HepG2 (cell line): ENCODE results near the gene LCAT. TPM values are rescaled to one million over a fixed set of nuclear protein-coding genes. Genes with fewer than 3 reads are reported as not detected.

Experiments used
- BHLHE40 ChIP-seq: IDR thresholded peaks from 2 replicates; pipeline ENCODE4 v1.6.1; 2011; ENCODE audit warnings: low read length, improper control_type of control experiment
- ELF3 ChIP-seq: IDR thresholded peaks from 2 replicates; pipeline ENCODE4 v1.6.1; 2016; ENCODE audit warnings: missing genetic modification reagents, missing compliant biosample characterization
- GTF2F1 ChIP-seq: fragments of 150-350 bp; IDR thresholded peaks from 2 replicates; pipeline ENCODE4 v1.6.1; 2014; ENCODE audit warnings: low read length
- NFIC ChIP-seq: IDR thresholded peaks from 2 replicates; pipeline ENCODE4 v1.6.1; 2012; ENCODE audit warnings: mild to moderate bottlenecking, low read length, inconsistent platforms
- NONO ChIP-seq, 2 experiments: fragments of 450-650 bp in 1 of 2; sonication (generic) in 1 of 2; formaldehyde crosslinking in 1 of 2; IDR thresholded peaks in 1 of 2; conservative IDR thresholded peaks in 1 of 2; 2 replicates each; pipeline versions ENCODE4 v1.6.1 to v1.8.0; 2017 to 2022; ENCODE audit warnings: mild to moderate bottlenecking in 1 of 2, missing genetic modification reagents in 1 of 2, moderate library complexity in 1 of 2
- RAD51 ChIP-seq: fragments of 450-650 bp; IDR thresholded peaks from 2 replicates; pipeline ENCODE4 v1.6.1; 2016; ENCODE audit warnings: borderline replicate concordance
- ZFP90 ChIP-seq: sonication (generic); formaldehyde crosslinking; IDR thresholded peaks from 2 replicates; pipeline ENCODE4 v1.8.0; 2022; ENCODE audit warnings: missing genetic modification reagents, mild to moderate bottlenecking, inconsistent platforms, borderline replicate concordance
- ZNF589 ChIP-seq: sonication (generic); formaldehyde crosslinking; conservative IDR thresholded peaks from 2 replicates; pipeline ENCODE4 v1.8.0; 2022; ENCODE audit warnings: mild to moderate bottlenecking, moderate library complexity, missing genetic modification reagents
- polyA plus RNA-seq, 8 experiments: library from polyadenylated mRNA; depleted of rRNA in 3 of 8; stranded (reverse) in 7 of 8; unstranded in 1 of 8; fragments of >200 nt; fragmentation: Illumina TruSeq in 4 of 8; extraction: Trizol in 4 of 8; gene quantifications; 2 replicates each; pipeline versions ENCODE4 v1.2.1 to v1.2.3, GENCODE V29; 2011 to 2016; ENCODE audit warnings: low read depth in 4 of 8, missing spikeins in 1 of 8, mixed read lengths in 1 of 8; ENCODE audit not compliant: insufficient read depth in 1 of 8
- total RNA-seq, 5 experiments: library from RNA; depleted of rRNA; stranded (reverse); fragments of >200 nt; fragmentation: Illumina TruSeq; extraction: Trizol; gene quantifications; 2 replicates each; pipeline ENCODE4 v1.2.3, GENCODE V29; 2016; ENCODE audit warnings: low read depth in 1 of 5
- TF ChIP-seq, protein P1 (sequence below): sonication (generic); formaldehyde crosslinking; IDR thresholded peaks from 2 replicates; pipeline ENCODE4 v1.5.0; 2020; ENCODE audit warnings: missing genetic modification reagents, mild to moderate bottlenecking, borderline replicate concordance
- TF ChIP-seq, protein P2 (sequence below): sonication (generic); formaldehyde crosslinking; IDR thresholded peaks from 2 replicates; pipeline ENCODE4 v1.5.1; 2020; ENCODE audit warnings: mild to moderate bottlenecking, missing genetic modification reagents
- TF ChIP-seq, protein P3 (sequence below): sonication (generic); formaldehyde crosslinking; IDR thresholded peaks from 2 replicates; pipeline ENCODE4 v1.5.1; 2020; ENCODE audit warnings: mild to moderate bottlenecking, missing genetic modification reagents, moderate library complexity
- TF ChIP-seq, protein P4 (sequence below): sonication (generic); formaldehyde crosslinking; IDR thresholded peaks from 2 replicates; pipeline ENCODE4 v1.5.0; 2020; ENCODE audit warnings: missing genetic modification reagents
- TF ChIP-seq, protein P5 (sequence below): sonication (generic); formaldehyde crosslinking; conservative IDR thresholded peaks from 2 replicates; pipeline ENCODE4 v1.4.0; 2020; ENCODE audit warnings: missing genetic modification reagents
- TF ChIP-seq, protein P6 (sequence below): IDR thresholded peaks from 2 replicates; pipeline ENCODE4 v1.6.1; 2016; ENCODE audit warnings: missing compliant biosample characterization, missing genetic modification reagents, borderline replicate concordance
- TF ChIP-seq, protein P7 (sequence below): sonication (generic); formaldehyde crosslinking; IDR thresholded peaks from 2 replicates; pipeline ENCODE4 v1.4.0; 2020; ENCODE audit warnings: mild to moderate bottlenecking, missing genetic modification reagents

LCAT gene
- total and polyA plus RNA-seq, 2 of the 13 experiments (the other 11 are each of a cell fraction or from before 2014, with no cell fraction given), result 36.1 to 38.9 TPM

DNA sequence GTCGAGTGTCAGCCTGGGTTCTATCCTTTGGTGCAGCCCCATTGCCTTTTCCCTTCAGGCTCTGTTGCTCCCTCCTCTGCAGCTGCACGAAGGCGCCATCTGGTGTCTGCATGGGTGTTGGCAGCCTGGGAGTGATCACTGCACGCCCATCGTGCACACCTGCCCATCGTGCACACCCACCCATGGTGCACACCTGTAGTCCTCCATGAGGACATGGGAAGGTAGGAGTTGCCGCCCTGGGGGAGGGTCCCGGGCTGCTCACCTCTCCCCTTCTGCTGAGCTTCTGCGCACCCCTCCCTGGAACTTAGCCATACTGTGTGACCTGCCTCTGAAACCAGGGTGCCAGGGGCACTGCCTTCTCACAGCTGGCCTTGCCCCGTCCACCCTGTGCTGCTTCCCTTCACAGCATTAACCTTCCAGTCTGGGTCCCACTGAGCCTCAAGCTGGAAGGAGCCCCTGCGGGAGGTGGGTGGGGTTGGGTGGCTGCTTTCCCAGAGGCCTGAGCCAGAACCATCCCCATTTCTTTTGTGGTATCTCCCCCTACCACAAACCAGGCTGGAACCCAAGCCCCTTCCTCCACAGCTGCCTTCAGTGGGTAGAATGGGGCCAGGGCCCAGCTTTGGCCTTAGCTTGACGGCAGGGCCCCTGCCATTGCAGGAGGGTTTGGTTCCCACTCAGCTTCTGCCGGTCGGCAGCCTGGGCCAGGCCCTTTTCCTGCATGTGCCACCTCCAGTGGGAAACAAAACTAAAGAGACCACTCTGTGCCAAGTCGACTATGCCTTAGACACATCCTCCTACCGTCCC lies 15.2 kb downstream of the LCAT start (continued):
- TF ChIP-seq, protein P1, sequence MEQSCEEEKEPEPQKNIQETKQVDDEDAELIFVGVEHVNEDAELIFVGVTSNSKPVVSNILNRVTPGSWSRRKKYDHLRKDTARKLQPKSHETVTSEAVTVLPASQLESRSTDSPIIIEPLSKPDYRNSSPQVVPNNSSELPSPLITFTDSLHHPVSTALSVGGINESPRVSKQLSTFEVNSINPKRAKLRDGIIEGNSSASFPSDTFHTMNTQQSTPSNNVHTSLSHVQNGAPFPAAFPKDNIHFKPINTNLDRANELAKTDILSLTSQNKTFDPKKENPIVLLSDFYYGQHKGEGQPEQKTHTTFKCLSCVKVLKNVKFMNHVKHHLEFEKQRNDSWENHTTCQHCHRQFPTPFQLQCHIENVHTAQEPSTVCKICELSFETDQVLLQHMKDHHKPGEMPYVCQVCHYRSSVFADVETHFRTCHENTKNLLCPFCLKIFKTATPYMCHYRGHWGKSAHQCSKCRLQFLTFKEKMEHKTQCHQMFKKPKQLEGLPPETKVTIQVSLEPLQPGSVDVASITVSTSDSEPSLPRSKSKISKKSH, result 0 out of 2 replicates have a peak, but pooled peaks have one; percentile 47
- TF ChIP-seq BHLHE40, result no peak
- no peak for TF ChIP-seq RAD51
- TF ChIP-seq NFIC, result no peak
- TF ChIP-seq, protein P2, sequence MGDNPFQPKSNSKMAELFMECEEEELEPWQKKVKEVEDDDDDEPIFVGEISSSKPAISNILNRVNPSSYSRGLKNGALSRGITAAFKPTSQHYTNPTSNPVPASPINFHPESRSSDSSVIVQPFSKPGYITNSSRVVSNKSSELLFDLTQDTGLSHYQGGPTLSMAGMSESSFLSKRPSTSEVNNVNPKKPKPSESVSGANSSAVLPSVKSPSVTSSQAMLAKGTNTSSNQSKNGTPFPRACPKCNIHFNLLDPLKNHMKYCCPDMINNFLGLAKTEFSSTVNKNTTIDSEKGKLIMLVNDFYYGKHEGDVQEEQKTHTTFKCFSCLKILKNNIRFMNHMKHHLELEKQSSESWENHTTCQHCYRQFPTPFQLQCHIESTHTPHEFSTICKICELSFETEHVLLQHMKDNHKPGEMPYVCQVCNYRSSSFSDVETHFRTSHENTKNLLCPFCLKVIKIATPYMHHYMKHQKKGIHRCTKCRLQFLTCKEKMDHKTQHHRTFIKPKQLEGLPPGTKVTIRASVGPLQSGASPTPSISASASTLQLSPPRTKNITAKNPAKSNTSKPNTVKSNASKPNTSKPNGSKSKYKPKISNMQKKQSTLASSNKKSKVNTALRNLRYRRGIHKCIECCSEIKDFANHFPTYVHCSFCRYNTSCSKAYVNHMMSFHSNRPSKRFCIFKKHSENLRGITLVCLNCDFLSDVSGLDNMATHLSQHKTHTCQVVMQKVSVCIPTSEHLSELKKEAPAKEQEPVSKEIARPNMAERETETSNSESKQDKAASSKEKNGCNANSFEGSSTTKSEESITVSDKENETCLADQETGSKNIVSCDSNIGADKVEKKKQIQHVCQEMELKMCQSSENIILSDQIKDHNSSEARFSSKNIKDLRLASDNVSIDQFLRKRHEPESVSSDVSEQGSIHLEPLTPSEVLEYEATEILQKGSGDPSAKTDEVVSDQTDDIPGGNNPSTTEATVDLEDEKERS (CRISPR knock-in tag), result no peak
- TF ChIP-seq ELF3, result no peak
- TF ChIP-seq NONO (IDR thresholded peaks at IDR 0.05), result no peak
- TF ChIP-seq NONO (CRISPR knock-in tag; conservative IDR thresholded peaks at IDR 0.05), result peak; percentile 83
- TF ChIP-seq, protein P3, sequence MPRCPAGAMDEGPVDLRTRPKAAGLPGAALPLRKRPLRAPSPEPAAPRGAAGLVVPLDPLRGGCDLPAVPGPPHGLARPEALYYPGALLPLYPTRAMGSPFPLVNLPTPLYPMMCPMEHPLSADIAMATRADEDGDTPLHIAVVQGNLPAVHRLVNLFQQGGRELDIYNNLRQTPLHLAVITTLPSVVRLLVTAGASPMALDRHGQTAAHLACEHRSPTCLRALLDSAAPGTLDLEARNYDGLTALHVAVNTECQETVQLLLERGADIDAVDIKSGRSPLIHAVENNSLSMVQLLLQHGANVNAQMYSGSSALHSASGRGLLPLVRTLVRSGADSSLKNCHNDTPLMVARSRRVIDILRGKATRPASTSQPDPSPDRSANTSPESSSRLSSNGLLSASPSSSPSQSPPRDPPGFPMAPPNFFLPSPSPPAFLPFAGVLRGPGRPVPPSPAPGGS (CRISPR knock-in tag), result no peak
- TF ChIP-seq, protein P4, sequence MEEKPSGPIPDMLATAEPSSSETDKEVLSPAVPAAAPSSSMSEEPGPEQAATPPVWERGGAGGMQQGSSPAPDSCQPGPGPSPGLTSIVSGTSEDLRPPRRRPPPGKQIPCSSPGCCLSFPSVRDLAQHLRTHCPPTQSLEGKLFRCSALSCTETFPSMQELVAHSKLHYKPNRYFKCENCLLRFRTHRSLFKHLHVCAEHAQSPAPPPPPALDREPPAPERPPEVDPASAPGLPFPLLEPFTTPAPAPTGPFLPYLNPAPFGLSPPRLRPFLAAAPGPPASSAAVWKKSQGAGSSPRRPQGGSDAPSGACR (CRISPR knock-in tag), result no peak
- TF ChIP-seq, protein P5, sequence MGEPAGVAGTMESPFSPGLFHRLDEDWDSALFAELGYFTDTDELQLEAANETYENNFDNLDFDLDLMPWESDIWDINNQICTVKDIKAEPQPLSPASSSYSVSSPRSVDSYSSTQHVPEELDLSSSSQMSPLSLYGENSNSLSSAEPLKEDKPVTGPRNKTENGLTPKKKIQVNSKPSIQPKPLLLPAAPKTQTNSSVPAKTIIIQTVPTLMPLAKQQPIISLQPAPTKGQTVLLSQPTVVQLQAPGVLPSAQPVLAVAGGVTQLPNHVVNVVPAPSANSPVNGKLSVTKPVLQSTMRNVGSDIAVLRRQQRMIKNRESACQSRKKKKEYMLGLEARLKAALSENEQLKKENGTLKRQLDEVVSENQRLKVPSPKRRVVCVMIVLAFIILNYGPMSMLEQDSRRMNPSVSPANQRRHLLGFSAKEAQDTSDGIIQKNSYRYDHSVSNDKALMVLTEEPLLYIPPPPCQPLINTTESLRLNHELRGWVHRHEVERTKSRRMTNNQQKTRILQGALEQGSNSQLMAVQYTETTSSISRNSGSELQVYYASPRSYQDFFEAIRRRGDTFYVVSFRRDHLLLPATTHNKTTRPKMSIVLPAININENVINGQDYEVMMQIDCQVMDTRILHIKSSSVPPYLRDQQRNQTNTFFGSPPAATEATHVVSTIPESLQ (CRISPR knock-in tag), result no peak
- TF ChIP-seq, protein P6, sequence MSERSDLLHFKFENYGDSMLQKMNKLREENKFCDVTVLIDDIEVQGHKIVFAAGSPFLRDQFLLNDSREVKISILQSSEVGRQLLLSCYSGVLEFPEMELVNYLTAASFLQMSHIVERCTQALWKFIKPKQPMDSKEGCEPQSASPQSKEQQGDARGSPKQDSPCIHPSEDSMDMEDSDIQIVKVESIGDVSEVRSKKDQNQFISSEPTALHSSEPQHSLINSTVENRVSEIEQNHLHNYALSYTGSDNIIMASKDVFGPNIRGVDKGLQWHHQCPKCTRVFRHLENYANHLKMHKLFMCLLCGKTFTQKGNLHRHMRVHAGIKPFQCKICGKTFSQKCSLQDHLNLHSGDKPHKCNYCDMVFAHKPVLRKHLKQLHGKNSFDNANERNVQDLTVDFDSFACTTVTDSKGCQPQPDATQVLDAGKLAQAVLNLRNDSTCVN (CRISPR knock-in tag), result no peak; the same call in 1 of the 2 replicates
- TF ChIP-seq ZFP90 (CRISPR knock-in tag), result no peak
- no peak for TF ChIP-seq GTF2F1
- TF ChIP-seq, protein P7, sequence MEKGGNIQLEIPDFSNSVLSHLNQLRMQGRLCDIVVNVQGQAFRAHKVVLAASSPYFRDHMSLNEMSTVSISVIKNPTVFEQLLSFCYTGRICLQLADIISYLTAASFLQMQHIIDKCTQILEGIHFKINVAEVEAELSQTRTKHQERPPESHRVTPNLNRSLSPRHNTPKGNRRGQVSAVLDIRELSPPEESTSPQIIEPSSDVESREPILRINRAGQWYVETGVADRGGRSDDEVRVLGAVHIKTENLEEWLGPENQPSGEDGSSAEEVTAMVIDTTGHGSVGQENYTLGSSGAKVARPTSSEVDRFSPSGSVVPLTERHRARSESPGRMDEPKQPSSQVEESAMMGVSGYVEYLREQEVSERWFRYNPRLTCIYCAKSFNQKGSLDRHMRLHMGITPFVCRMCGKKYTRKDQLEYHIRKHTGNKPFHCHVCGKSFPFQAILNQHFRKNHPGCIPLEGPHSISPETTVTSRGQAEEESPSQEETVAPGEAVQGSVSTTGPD (CRISPR knock-in tag), result no peak
- TF ChIP-seq ZNF589 (CRISPR knock-in tag), result 0 out of 2 replicates have a peak, but pooled peaks have one; percentile 57
